Suppressor macrophage treated with lipopolysaccharide for 4 hours (primary cell): ENCODE measurements around the gene ABL1.
A peak's percentile ranks its signal among the peaks of the same experiment; 100 is the strongest.

ENCODE experiments used
- DNase-seq: peaks from one replicate; pipeline ENCODE4 v3.0.0-alpha.2; 2020

The ABL1 gene

DNA sequence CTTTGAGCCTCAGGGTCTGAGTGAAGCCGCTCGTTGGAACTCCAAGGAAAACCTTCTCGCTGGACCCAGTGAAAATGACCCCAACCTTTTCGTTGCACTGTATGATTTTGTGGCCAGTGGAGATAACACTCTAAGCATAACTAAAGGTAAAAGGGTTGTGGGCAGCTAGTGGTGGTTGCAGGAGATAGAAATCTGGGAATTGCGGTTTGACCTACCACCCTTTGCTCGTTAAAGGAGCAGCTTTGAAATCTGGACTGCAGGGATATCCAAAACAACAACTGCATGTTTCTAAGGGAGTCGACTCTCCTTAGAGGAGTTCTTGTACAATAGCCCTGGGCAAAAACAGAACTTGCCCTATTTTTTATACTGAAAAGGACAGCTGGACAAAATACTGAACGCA lies 19.0 kb downstream of the ABL1 start:
- DNase-seq: no peak

GRCh38 chr9:130854835-130855234 lies 19.8 kb downstream of the ABL1 start:
- no peak for DNase-seq

- DNase-seq: no peak
These were observed 21.4 kb downstream of the ABL1 start for GRCh38 chr9:130856474-130856873.

DNA sequence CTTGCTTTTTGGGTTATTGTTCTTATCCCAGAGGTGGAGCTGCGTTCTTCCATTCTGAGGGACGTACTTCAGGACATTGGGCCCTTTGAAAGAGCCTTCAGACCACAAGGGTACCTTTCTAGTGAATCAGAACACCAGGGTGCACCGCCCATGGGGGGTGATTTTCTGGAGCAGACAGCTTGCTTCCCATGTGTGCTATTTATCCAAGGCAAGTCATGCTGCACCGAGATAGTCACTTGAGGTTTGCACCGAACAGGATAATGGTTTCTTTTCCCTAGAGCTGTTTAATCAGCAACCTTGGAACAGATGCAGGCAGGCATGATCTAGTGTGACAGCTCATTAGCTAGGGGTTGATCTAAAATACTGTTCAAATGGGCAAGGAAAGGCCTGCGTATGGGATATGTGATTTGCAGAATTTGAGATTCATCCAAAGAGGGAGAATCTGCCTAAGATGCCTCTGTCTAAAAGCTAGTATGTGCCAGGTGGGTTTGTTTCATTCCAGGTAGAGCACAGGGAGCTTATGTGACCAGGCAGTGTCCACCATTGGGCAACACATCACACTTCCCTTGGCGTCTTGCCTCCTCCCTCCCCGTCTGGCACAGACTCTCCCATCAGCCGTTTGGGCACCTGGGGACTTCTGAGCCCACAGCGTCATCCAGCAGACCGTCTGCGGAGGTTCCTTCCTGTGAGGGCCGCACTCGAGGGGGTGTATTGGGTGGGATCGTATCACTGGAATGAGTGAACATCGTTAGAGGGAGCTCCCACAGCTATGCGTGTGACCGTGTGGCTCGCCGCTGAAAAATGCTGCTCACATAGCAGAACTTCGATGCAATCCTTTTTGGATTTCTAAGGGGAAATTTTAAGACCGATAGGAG lies 23.0 kb downstream of the ABL1 start:
- DNase-seq: no peak

DNA sequence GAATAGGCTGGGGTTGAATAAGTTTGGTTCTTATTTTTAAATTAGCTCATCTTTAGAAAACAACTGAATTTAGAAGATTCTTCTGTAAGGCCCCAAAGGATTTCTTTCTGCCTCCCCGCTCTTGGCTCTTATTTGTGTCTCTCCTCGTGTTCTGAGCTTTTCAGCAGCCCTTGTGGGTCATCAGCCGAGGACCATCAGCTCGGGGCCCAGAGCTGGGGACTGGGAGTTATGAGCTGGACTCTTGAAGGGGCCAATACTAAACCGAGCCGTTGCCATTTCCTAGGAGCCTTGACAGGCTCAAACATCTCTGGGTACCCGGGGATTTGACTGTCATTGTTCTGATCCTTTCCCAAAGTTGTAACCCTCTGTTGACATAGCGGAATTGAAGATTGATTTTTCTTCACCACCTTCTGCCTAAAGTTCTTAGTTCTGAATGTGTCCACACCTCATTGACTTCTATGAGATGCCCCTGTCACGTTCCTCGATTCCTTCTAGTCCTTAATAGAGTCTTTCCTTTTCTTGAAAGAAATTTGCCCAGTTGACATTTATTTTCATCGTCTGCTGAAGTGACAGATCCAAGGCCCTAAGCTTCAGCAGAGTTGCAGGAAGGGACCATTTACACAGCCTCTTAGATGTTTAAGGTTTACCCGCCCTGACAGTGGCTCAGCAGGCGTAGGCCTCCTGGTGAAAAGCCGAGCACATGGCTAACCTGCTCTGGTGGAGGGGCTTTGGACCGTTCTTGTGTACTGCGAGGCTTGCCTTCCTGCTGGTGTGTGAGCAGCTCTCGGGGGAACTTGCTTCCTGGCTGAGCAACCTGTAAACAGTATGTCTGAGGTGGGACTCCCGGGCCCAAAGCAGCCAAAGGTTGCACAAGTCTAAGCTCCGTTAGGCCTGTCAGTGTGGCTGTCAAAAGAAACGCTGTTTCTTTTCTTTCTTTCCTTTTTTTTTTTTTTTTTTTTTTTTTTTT lies 24.0 kb downstream of the ABL1 start:
- no peak for DNase-seq

GRCh38 chr9:130860458-130861316 lies 25.6 kb downstream of the ABL1 start:
- peak; percentile 28 for DNase-seq

DNA sequence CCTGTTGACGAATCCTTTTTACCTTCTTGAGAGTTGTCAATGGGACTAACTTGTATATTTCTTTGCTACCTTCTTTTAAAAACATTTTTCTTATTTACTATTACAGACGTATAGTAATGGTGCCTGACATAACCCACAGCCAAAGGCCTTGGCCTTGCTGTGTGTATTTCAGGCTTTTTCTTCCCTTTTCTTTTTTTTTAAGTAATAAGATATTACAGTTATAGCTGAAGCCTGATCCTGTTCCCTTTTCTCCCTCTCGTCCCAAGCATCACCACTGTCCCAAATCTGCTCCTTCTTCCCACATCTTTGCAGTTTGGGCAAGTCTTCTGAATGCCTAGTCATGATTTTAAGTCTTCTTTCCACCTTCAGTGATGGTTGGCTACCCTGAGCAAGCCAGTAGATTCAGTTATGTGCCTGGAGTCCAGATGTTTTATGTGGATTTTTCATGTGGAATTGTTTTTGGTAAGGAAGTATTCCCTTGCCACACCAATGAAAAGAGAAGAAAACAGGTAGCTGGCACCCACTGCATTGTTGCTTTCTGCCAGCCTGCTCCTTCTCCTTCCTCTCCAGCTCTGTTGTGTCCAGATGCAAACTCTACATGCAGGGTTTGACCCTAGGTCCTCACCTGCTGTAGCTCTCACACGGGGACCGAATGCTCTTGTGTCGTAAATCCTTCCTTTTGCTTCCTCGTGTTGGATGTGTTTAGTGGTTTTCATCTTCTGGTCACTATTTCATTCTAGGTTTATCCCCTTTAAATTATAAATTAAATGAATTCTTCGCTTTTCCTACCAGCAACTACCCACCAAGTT lies 26.5 kb downstream of the ABL1 start:
- no peak for DNase-seq

GRCh38 chr9:130862217-130862616 lies 27.2 kb downstream of the ABL1 start:
- no peak for DNase-seq

DNA sequence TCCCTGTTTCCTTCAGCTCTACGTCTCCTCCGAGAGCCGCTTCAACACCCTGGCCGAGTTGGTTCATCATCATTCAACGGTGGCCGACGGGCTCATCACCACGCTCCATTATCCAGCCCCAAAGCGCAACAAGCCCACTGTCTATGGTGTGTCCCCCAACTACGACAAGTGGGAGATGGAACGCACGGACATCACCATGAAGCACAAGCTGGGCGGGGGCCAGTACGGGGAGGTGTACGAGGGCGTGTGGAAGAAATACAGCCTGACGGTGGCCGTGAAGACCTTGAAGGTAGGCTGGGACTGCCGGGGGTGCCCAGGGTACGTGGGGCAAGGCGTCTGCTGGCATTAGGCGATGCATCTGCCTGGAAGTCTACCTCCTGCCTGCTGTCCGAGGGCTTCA lies 27.7 kb downstream of the ABL1 start:
- no peak for DNase-seq

DNA sequence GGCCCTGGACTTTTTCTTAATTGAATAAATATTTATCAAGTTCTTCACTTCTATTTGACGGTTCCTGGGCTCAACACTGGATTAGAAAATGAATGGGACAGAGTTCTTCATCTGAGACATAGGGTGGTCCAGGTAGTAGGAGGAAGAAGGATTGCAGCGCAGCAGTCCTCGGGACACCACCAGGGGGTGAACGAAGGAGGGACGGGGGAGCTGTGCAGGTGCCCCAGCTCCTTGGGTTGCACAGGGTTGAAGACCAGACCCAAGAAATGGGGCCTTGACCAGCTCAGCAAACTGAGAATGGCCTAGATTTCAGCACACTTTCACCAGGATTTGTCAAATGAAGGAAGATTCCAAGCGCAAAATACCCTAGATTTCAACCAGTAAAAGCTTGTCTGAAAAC lies 29.5 kb downstream of the ABL1 start:
- no peak for DNase-seq

DNA sequence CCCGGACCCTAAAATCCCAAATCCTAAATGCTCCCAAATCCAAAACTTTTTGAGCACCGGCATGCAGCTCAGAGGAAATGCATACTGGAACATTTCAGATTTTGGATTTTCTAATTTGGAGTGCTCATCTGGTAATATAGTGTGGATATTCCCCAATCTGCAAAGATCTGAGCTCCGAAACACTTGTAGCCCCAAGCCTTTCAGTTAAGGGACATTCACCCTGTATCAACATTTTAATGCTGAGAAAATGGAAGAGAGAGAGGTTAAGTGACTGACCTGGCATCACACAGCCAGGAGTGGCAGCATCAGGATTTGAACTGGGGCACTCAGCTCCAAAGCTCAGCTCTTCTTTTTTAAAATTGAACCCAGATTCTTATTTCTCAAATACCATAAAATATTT lies 30.9 kb downstream of the ABL1 start:
- DNase-seq: no peak

- DNase-seq: peak; percentile 85
These were observed 31.5 kb downstream of the ABL1 start for GRCh38 chr9:130866474-130866965.

DNA sequence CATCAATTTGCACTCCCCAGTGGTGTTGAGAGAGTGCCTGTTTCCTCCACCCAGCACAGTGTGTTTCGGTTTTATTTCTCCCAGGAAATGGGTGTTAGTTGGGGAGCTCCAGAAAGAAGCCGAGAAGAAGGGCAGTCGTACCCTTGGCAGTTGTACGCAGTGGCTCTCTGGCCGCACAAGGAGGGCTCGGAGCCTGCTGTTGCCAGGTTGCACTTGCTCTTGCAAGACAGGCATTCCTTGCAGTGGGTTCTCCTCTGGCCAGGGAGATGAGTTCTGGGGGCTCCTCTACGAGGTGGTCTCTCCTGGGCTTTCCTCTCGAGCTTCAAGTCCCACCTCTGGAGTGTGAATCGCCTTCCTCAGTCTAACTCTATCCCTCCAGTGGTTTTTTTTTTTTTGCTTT lies 32.5 kb downstream of the ABL1 start:
- DNase-seq: no peak

GRCh38 chr9:130868230-130868629 lies 33.2 kb downstream of the ABL1 start:
- no peak for DNase-seq

GRCh38 chr9:130869250-130869649 lies 34.2 kb downstream of the ABL1 start:
- DNase-seq: no peak

DNA sequence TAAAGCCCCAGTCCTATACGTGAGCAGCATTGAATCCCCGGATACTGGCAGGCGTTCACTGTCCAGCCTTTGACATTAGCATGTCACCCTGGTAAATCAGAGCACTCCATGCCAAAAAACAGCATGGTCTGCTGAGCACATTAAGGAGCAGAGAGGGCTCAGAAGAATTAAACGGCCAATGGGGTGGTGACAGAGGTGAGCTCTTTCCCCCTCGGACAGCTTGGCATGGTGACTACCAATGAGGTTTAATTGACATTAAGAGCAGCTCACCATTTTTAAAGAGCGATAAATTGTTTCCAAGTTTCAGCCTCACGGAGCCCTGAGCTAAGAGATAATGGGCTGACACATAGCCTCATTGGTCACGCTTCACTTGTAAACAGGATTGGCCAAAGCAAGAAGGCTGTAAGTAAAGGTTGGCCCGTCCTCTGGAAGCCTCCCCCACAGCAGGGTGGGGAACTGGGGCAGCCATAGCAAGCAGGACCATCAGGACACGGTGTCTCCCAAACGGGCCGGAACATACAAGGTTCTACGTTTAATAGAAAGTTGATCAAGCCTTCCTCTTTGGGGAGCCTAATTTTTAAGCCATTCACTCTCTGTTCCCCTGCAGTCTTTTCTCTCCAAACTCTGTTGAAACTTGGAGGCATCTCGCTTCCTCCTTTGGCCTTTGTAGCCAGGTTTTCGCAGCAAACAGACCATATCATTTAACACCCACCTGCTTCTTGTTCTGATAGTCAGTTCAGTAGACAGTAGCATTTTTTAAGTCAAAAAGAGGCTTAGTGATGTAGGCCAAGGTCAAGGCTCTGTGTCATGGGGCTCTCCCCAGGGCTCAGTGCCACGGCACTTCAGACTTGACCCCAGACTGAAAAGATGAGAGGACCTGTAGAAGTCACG lies 35.7 kb downstream of the ABL1 start:
- DNase-seq: no peak

- DNase-seq: no peak
These were observed 36.5 kb downstream of the ABL1 start for GRCh38 chr9:130871395-130872062.

DNA sequence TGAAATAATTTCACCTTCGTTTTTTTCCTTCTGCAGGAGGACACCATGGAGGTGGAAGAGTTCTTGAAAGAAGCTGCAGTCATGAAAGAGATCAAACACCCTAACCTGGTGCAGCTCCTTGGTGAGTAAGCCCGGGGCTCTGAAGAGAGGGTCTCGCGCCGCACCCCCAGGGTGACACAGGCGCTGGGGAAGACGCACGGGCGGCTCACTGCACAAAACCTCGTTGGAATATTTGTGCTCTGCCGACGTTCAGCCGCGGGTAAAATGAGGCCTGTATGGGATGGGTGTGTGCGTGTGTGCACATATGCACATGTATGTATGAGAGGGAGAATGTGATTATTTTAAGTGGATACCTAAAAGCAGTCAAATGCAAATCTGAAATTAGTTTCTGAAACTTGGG lies 37.0 kb downstream of the ABL1 start:
- DNase-seq: no peak

- no peak for DNase-seq
These were observed 37.5 kb downstream of the ABL1 start for GRCh38 chr9:130872508-130872907.

DNA sequence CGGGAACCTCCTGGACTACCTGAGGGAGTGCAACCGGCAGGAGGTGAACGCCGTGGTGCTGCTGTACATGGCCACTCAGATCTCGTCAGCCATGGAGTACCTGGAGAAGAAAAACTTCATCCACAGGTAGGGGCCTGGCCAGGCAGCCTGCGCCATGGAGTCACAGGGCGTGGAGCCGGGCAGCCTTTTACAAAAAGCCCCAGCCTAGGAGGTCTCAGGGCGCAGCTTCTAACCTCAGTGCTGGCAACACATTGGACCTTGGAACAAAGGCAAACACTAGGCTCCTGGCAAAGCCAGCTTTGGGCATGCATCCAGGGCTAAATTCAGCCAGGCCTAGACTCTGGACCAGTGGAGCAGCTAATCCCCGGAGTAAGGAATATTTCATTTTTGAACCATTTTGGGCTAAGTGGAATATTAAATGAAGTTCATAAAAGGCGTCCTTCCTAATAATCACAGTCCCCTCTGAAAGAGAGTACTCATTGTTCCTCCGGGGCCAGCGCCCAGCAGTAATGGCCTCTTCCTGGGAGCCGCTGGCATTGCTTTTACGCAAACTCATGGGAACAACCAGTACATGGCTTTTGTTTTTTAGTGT lies 38.0 kb downstream of the ABL1 start:
- no peak for DNase-seq
